Measurements from ENCODE around the gene SH3BP2.

The SH3BP2 gene

GRCh38 chr4:2836391-2836859, 43.5 kb downstream of the SH3BP2 start:
- TF ChIP-seq ZFP3 (CRISPR knock-in tag; IDR thresholded peaks at IDR 0.05) (no peak), ARNTL (CRISPR knock-in tag; IDR thresholded peaks at IDR 0.05; ENCODE audit: borderline replicate concordance, low read depth) (no peak), ESRRG (CRISPR knock-in tag; IDR thresholded peaks at IDR 0.05) (no peak)

GRCh38 chr4:2837110-2837903, 44.4 kb downstream of the SH3BP2 start:
- ATAC-seq = peak; percentile 8; the same call in 1 of the 3 replicates
- TF ChIP-seq SNAI2 (CRISPR knock-in tag; IDR thresholded peaks at IDR 0.05) = no peak
- TF ChIP-seq, protein P1, sequence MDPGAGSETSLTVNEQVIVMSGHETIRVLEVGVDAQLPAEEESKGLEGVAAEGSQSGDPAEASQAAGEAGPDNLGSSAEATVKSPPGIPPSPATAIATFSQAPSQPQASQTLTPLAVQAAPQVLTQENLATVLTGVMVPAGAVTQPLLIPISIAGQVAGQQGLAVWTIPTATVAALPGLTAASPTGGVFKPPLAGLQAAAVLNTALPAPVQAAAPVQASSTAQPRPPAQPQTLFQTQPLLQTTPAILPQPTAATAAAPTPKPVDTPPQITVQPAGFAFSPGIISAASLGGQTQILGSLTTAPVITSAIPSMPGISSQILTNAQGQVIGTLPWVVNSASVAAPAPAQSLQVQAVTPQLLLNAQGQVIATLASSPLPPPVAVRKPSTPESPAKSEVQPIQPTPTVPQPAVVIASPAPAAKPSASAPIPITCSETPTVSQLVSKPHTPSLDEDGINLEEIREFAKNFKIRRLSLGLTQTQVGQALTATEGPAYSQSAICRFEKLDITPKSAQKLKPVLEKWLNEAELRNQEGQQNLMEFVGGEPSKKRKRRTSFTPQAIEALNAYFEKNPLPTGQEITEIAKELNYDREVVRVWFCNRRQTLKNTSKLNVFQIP (CRISPR knock-in tag; IDR thresholded peaks at IDR 0.05; ENCODE audit: borderline replicate concordance, low read depth) = no peak
- no peak for TF ChIP-seq ZFP3 (CRISPR knock-in tag; IDR thresholded peaks at IDR 0.05)
- TF ChIP-seq OSR1 (CRISPR knock-in tag; IDR thresholded peaks at IDR 0.05) = no peak
- no peak for TF ChIP-seq TCF4 (CRISPR knock-in tag; IDR thresholded peaks at IDR 0.05; ENCODE audit: borderline replicate concordance)
- no peak for TF ChIP-seq ZNF70 (CRISPR knock-in tag; IDR thresholded peaks at IDR 0.05)
- TF ChIP-seq BACH2 (CRISPR knock-in tag; IDR thresholded peaks at IDR 0.05; ENCODE audit: borderline replicate concordance) = no peak
- TF ChIP-seq ZNF565 (CRISPR knock-in tag; conservative IDR thresholded peaks at IDR 0.05; ENCODE audit: low read depth) = no peak
- TF ChIP-seq PPARA (CRISPR knock-in tag; IDR thresholded peaks at IDR 0.05; ENCODE audit: borderline replicate concordance) = no peak
- TF ChIP-seq ZC3H10 (CRISPR knock-in tag; IDR thresholded peaks at IDR 0.05) = no peak
- TF ChIP-seq ARNTL (CRISPR knock-in tag; IDR thresholded peaks at IDR 0.05; ENCODE audit: borderline replicate concordance, low read depth) = no peak
- TF ChIP-seq CSRNP3 (CRISPR knock-in tag; IDR thresholded peaks at IDR 0.05) = no peak
- TF ChIP-seq, protein P2, sequence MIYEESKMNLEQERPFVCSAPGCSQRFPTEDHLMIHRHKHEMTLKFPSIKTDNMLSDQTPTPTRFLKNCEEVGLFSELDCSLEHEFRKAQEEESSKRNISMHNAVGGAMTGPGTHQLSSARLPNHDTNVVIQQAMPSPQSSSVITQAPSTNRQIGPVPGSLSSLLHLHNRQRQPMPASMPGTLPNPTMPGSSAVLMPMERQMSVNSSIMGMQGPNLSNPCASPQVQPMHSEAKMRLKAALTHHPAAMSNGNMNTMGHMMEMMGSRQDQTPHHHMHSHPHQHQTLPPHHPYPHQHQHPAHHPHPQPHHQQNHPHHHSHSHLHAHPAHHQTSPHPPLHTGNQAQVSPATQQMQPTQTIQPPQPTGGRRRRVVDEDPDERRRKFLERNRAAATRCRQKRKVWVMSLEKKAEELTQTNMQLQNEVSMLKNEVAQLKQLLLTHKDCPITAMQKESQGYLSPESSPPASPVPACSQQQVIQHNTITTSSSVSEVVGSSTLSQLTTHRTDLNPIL (CRISPR knock-in tag; IDR thresholded peaks at IDR 0.05; ENCODE audit: low read depth) = no peak
- no peak for TF ChIP-seq ZNF8 (CRISPR knock-in tag; IDR thresholded peaks at IDR 0.05)
- no peak for TF ChIP-seq RARB (CRISPR knock-in tag; IDR thresholded peaks at IDR 0.05)
- TF ChIP-seq ISL1 (CRISPR knock-in tag; IDR thresholded peaks at IDR 0.05) = no peak
- TF ChIP-seq PATZ1 (CRISPR knock-in tag; IDR thresholded peaks at IDR 0.05; ENCODE audit: borderline replicate concordance) = no peak
- TF ChIP-seq ESRRG (CRISPR knock-in tag; IDR thresholded peaks at IDR 0.05) = no peak
- TF ChIP-seq, protein P3, sequence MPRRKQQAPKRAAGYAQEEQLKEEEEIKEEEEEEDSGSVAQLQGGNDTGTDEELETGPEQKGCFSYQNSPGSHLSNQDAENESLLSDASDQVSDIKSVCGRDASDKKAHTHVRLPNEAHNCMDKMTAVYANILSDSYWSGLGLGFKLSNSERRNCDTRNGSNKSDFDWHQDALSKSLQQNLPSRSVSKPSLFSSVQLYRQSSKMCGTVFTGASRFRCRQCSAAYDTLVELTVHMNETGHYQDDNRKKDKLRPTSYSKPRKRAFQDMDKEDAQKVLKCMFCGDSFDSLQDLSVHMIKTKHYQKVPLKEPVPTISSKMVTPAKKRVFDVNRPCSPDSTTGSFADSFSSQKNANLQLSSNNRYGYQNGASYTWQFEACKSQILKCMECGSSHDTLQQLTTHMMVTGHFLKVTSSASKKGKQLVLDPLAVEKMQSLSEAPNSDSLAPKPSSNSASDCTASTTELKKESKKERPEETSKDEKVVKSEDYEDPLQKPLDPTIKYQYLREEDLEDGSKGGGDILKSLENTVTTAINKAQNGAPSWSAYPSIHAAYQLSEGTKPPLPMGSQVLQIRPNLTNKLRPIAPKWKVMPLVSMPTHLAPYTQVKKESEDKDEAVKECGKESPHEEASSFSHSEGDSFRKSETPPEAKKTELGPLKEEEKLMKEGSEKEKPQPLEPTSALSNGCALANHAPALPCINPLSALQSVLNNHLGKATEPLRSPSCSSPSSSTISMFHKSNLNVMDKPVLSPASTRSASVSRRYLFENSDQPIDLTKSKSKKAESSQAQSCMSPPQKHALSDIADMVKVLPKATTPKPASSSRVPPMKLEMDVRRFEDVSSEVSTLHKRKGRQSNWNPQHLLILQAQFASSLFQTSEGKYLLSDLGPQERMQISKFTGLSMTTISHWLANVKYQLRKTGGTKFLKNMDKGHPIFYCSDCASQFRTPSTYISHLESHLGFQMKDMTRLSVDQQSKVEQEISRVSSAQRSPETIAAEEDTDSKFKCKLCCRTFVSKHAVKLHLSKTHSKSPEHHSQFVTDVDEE (CRISPR knock-in tag; IDR thresholded peaks at IDR 0.05) = no peak

More at GRCh38 chr4:2836391-2836859, 43.5 kb downstream of the SH3BP2 start:
- no peak for ATAC-seq

DNA sequence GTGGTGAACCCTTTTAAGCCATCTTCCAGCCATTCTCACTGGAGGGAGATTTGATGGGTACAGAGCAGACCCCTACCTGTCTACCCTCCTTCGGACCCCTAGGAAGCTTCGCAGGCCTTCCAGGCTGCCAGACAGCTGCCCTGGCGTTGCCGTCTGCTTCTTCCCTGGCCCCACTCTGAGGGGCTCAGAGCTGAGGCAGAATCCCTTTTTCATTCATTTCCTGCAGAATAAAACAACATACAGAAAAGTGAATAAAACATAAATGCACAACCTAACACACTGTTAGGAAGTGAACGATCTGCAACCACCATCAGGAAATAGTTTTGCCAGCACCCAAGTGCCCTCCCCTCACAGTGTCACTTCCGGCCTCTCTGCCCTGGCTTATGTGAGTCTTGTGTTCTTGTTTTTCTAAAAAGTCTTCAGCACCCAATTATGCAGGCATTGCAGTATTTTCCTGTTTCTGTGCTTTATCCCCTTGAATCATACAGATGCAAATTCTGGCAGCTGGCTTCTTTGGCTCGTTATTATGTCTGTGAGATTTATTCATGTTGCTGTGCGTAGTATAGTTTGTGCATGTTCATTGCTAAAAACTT, 45.1 kb downstream of the SH3BP2 start:
- ATAC-seq = peak; percentile 35; the same call in 2 of the 3 replicates
- TF ChIP-seq ARNTL (CRISPR knock-in tag; IDR thresholded peaks at IDR 0.05; ENCODE audit: borderline replicate concordance, low read depth) (no peak), ZFP30 (CRISPR knock-in tag; IDR thresholded peaks at IDR 0.05) (no peak), TCF4 (CRISPR knock-in tag; IDR thresholded peaks at IDR 0.05; ENCODE audit: borderline replicate concordance) (no peak), OSR1 (CRISPR knock-in tag; IDR thresholded peaks at IDR 0.05) (no peak), BACH2 (CRISPR knock-in tag; IDR thresholded peaks at IDR 0.05; ENCODE audit: borderline replicate concordance) (no peak), RARB (CRISPR knock-in tag; IDR thresholded peaks at IDR 0.05) (no peak), ZNF70 (CRISPR knock-in tag; IDR thresholded peaks at IDR 0.05) (no peak), PATZ1 (CRISPR knock-in tag; IDR thresholded peaks at IDR 0.05; ENCODE audit: borderline replicate concordance) (no peak), CSRNP3 (CRISPR knock-in tag; IDR thresholded peaks at IDR 0.05) (no peak)
- TF ChIP-seq, protein P1 (CRISPR knock-in tag; IDR thresholded peaks at IDR 0.05; ENCODE audit: borderline replicate concordance, low read depth) = no peak

All from SK-N-SH treated with all-trans-retinoic acid at 6 μM for 48 hours (cell line).